GM12892 (cell line): ENCODE measurements around the gene PARD6G.

Experiments used
- DNase-seq: peaks from one replicate; pipeline ENCODE4 v3.0.0; 2011; ENCODE audit not compliant: insufficient read length
- FAIRE-seq: peaks from 2 replicates; lab custom pipeline; 2011; peaks lifted over from hg19 to GRCh38; lab: Jason Lieb, UNC
- POLR2A ChIP-seq: IDR thresholded peaks from 2 replicates; pipeline ENCODE4 v1.6.1; 2011; ENCODE audit warnings: low read depth, low read length, control low read depth
- POLR2AphosphoS5 ChIP-seq: IDR thresholded peaks from 2 replicates; pipeline ENCODE4 v1.6.1; 2011; ENCODE audit warnings: low read depth, low read length, control low read depth
- TAF1 ChIP-seq: IDR thresholded peaks from 2 replicates; pipeline ENCODE4 v1.6.1; 2011; ENCODE audit warnings: low read depth, mild to moderate bottlenecking, control low read depth, low read length, borderline replicate concordance

PARD6G gene

GRCh38 chr18:80140455-80140985, 106.8 kb downstream of the PARD6G start:
- no peak for DNase-seq
- TF ChIP-seq TAF1: no peak
- peak; percentile 41; the same call in 1 of the 2 replicates for TF ChIP-seq POLR2AphosphoS5
- TF ChIP-seq POLR2A: peak; percentile 39; the same call in 1 of the 2 replicates
- FAIRE-seq: no peak

- TF ChIP-seq TAF1 (no peak), POLR2AphosphoS5 (no peak), POLR2A (no peak)
- FAIRE-seq (no peak), DNase-seq (no peak)
Observed at GRCh38 chr18:80137976-80138375, 109.3 kb downstream of the PARD6G start.

GRCh38 chr18:80137137-80137536, 110.2 kb downstream of the PARD6G start:
- TF ChIP-seq POLR2A (no peak), POLR2AphosphoS5 (no peak), TAF1 (no peak)
- DNase-seq (no peak), FAIRE-seq (no peak)

- TF ChIP-seq TAF1: no peak
- TF ChIP-seq POLR2A: no peak
- TF ChIP-seq POLR2AphosphoS5: no peak
- FAIRE-seq (no peak), DNase-seq (no peak)
Observed at GRCh38 chr18:80136679-80137078, 110.6 kb downstream of the PARD6G start.

GRCh38 chr18:80135136-80135535, 112.2 kb downstream of the PARD6G start:
- no peak for FAIRE-seq
- TF ChIP-seq TAF1 (no peak), POLR2AphosphoS5 (no peak), POLR2A (no peak)
- DNase-seq: no peak

GRCh38 chr18:80133124-80133523, 114.2 kb downstream of the PARD6G start:
- no peak for FAIRE-seq
- TF ChIP-seq TAF1: no peak
- no peak for TF ChIP-seq POLR2A
- TF ChIP-seq POLR2AphosphoS5: no peak
- no peak for DNase-seq

- TF ChIP-seq POLR2AphosphoS5: no peak
- no peak for TF ChIP-seq TAF1
- no peak for TF ChIP-seq POLR2A
- DNase-seq (no peak), FAIRE-seq (peak; percentile 36)
Observed at GRCh38 chr18:80132180-80132812, 115.0 kb downstream of the PARD6G start.

GRCh38 chr18:80130555-80130954, 116.8 kb downstream of the PARD6G start:
- FAIRE-seq: no peak
- no peak for DNase-seq
- TF ChIP-seq POLR2AphosphoS5: no peak
- no peak for TF ChIP-seq POLR2A
- no peak for TF ChIP-seq TAF1

- TF ChIP-seq TAF1 (no peak), POLR2A (no peak)
- DNase-seq (no peak), FAIRE-seq (no peak)
Observed at GRCh38 chr18:80129672-80130367, 117.5 kb downstream of the PARD6G start.

- no peak for DNase-seq
- TF ChIP-seq POLR2A: no peak
- TF ChIP-seq TAF1: no peak
- no peak for TF ChIP-seq POLR2AphosphoS5
- FAIRE-seq: no peak
Observed at GRCh38 chr18:80127635-80128034, 119.7 kb downstream of the PARD6G start.

- DNase-seq: no peak
- no peak for TF ChIP-seq POLR2AphosphoS5
- TF ChIP-seq TAF1: no peak
- TF ChIP-seq POLR2A: no peak
- FAIRE-seq: no peak
Observed at GRCh38 chr18:80126797-80127196, 120.5 kb downstream of the PARD6G start.

- no peak for TF ChIP-seq POLR2A
- no peak for TF ChIP-seq POLR2AphosphoS5
- no peak for TF ChIP-seq TAF1
- no peak for FAIRE-seq
- no peak for DNase-seq
Observed at GRCh38 chr18:80124131-80124530, 123.2 kb downstream of the PARD6G start.

GRCh38 chr18:80120932-80121331, 126.4 kb downstream of the PARD6G start:
- DNase-seq (no peak), FAIRE-seq (no peak)
- TF ChIP-seq POLR2AphosphoS5: no peak
- no peak for TF ChIP-seq POLR2A
- TF ChIP-seq TAF1: no peak
